Omental fat pad (tissue), 4 donors: ENCODE measurements around the gene COG3. TPM values are rescaled to one million over a fixed set of nuclear protein-coding genes. Genes with fewer than 3 reads are reported as not detected.

Experiments
- ATAC-seq: fragments of 150-250 bp; one replicate; pipeline ENCODE4 v1.9.1; 2016; ENCODE audit warnings: mild to moderate bottlenecking, moderate library complexity; ENCODE audit not compliant: low FRiP score
- DNase-seq: peaks from one replicate; pipeline ENCODE4 v3.0.0-alpha.2; 2019; ENCODE audit warnings: low spot score
- CTCF ChIP-seq, 3 donors: fragments of 450-650 bp; IDR thresholded peaks; one replicate each; pipeline ENCODE4 v1.5.1; 2016 to 2017; ENCODE audit warnings: antibody characterized with exemption in 3 of 3, mild to moderate bottlenecking in 3 of 3, moderate library complexity in 2 of 3
- total RNA-seq, 4 donors: library from RNA; depleted of rRNA; stranded (reverse); fragments of >200 nt; gene quantifications; one replicate each; pipeline ENCODE4 v1.1.0, GENCODE V29; 2016

Gene COG3
- total RNA-seq, 4 donors from 2014 or later, result 23.3 to 34.7 (median 29.8) TPM

- no peak for DNase-seq
These were observed 27.8 kb downstream of the COG3 start for GRCh38 chr13:45492538-45492937.

GRCh38 chr13:45496942-45497341 is 32.2 kb downstream of the COG3 start:
- DNase-seq (no peak), ATAC-seq (no peak)
- no peak for TF ChIP-seq CTCF (IDR thresholded peaks at IDR 0.05)

More at GRCh38 chr13:45492538-45492937, 27.8 kb downstream of the COG3 start:
- ATAC-seq, result peak; percentile 69
- no peak for TF ChIP-seq CTCF (IDR thresholded peaks at IDR 0.05)

DNA sequence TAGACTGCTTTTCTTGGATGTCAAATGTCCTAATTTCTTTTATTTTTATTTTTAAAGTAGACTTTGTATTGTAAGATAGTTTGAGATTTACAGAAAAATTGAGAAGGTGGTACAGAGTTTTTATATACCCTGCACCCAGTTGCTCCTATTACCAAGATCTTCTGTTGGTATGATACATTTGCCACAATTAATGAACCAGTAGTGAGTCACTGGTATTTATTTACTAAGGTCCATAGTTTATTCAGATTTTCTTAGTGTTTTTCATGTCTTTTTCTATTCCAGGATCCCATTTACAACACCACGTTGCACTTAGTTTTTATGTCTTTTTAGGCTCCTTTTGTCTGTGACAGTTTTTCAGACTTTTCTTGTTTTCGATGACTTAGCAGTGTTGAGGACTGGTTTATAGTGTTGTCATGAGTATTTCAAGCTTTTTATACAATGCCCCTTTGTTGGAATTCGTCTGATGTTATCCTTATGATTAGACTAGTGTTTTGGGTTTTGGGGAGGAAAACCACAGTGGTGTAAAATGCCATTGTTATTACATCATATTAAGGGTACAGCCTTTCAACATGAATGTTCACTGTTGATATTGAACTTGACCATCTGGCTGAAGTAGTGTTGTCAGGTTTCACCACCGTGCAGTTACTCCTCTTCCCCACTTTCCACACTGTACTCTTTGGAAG is 35.9 kb downstream of the COG3 start:
- no peak for TF ChIP-seq CTCF (IDR thresholded peaks at IDR 0.05)
- ATAC-seq (no peak), DNase-seq (no peak)

DNA sequence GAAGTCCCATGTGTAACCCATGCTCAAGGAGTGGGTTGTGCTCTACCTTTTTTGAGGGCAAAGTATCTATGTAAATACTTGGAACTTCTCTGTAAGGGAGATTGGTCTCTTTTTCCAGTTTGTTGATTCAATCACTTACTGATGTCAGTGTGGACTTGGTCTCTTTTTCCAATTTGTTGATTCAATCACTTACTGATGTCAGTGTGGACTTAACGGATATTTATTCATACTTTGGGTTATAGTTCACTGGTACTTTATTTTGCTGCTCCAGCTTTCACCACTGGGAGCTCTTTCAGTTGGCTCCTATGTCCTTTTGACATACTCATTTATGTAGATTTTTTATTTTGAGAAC is 36.4 kb downstream of the COG3 start:
- ATAC-seq (no peak), DNase-seq (no peak)
- no peak for TF ChIP-seq CTCF (IDR thresholded peaks at IDR 0.05)

- DNase-seq (no peak), ATAC-seq (no peak)
- TF ChIP-seq CTCF (IDR thresholded peaks at IDR 0.05), result no peak
These were observed 38.9 kb downstream of the COG3 start for GRCh38 chr13:45503658-45504057.

DNA sequence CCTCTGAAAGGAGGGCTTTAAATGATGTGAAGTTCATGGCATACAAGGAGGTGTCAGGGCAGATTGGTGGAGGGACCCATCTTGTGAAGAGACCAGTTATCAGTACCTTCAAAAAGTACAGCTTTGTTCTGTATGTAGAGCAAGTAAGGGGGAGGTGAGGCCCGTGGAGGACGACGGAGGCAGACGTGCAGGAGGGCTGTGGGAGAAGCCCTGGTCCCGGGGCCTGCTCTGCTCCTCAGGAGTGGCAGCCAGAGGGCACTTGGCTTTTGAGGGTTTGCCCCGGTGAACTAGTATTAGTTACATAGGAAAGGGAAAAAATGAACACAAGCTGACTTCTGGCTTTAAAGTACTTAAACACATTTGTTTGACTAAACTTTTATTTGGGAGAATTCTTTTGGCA is 42.1 kb downstream of the COG3 start:
- ATAC-seq (no peak), DNase-seq (no peak)
- TF ChIP-seq CTCF (IDR thresholded peaks at IDR 0.05), result no peak

DNA sequence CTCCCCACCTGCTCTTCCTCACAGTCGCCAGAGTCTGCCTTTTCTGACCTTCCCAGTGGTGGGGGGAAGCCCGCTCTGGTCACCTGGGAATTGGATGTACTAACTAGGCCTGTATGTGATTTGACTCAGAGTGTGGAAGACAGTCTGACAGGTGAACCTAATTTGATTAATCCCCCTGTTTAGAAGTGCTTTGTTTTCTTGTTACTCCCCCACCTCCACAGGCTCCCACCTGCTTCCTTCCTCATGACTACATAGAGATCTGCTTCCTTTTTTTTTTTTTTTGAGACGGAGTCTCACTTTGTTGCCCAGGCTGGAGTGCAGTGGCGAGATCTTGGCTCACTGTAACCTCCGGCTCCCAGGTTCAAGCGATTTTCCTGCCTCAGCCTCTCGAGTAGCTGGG is 44.0 kb downstream of the COG3 start:
- no peak for DNase-seq
- TF ChIP-seq CTCF (IDR thresholded peaks at IDR 0.05), result no peak
- no peak for ATAC-seq
